HUES6 (cell line): ENCODE measurements around the gene RAB34.
A peak's percentile ranks its signal among the peaks of the same experiment; 100 is the strongest.

Experiments used
- H3K27ac ChIP-seq: 2 replicates; pipeline ENCODE4 v1.7.0; 2013; ENCODE audit warnings: low read depth, mild to moderate bottlenecking, low read length, inconsistent platforms
- H3K27me3 ChIP-seq: 2 replicates; pipeline ENCODE4 v1.6.1; 2013; ENCODE audit warnings: low read length; ENCODE audit not compliant: control insufficient read depth, insufficient read depth
- H3K36me3 ChIP-seq: 2 replicates; pipeline ENCODE4 v1.6.1; 2013; ENCODE audit warnings: low read length; ENCODE audit not compliant: control insufficient read depth, insufficient read depth
- H3K4me1 ChIP-seq: 2 replicates; pipeline ENCODE4 v1.6.1; 2013; ENCODE audit warnings: low read length; ENCODE audit not compliant: control insufficient read depth, insufficient read depth
- H3K4me3 ChIP-seq: 2 replicates; pipeline ENCODE4 v1.5.1; 2013; ENCODE audit warnings: low read depth, low read length
- H3K9ac ChIP-seq: one replicate; pipeline ENCODE4 v1.6.1; 2013; ENCODE audit warnings: mild to moderate bottlenecking, low read length
- H3K9me3 ChIP-seq: 2 replicates; pipeline ENCODE4 v1.6.1; 2013; ENCODE audit warnings: low read depth, low read length; ENCODE audit not compliant: control insufficient read depth, insufficient read depth

The RAB34 gene

DNA sequence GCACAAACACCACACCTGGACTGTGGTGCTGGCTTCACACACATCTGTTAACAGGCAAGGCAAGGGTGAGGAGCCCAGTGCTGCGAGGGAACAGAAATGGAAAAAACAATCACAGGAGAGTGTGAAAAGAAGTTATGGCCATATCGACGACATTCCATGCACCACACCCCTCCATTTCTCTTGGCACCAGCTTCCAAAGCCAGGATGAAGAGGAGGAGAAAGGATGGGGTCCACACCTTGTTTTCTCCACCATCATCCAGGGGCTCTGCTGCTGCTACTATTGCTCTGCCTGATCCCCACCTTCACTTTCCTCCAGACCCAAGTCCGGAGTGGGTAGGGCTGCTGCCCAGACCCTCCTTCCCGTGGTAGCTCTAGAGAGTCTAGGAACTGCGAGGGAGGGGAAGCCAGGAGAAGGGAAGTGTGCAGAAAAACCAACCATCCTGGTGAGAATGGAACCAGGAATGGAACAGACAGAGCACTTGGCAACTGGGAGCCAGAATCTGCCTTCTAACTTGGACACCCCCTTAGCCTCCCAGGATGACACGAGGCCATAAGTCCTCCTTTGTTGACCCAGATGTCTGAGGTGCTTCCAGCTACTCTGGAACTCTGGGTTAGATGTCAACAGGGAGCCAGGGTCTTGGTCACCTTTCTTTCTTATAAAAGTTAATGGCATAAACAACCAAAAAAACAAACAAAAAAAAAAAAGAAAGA is 4.8 kb downstream of the RAB34 start:
- Histone ChIP-seq H3K36me3 (peaks cover 30% of the 10 kb centered on the region), H3K27ac (no peak overlapping the region), H3K4me3 (peak overlapping the region; percentile 82), H3K27me3 (no peaks in the 10 kb centered on the region), H3K9me3 (no peaks in the 10 kb centered on the region), H3K4me1 (peaks cover 18% of the 10 kb centered on the region), H3K9ac (no peak overlapping the region)

DNA sequence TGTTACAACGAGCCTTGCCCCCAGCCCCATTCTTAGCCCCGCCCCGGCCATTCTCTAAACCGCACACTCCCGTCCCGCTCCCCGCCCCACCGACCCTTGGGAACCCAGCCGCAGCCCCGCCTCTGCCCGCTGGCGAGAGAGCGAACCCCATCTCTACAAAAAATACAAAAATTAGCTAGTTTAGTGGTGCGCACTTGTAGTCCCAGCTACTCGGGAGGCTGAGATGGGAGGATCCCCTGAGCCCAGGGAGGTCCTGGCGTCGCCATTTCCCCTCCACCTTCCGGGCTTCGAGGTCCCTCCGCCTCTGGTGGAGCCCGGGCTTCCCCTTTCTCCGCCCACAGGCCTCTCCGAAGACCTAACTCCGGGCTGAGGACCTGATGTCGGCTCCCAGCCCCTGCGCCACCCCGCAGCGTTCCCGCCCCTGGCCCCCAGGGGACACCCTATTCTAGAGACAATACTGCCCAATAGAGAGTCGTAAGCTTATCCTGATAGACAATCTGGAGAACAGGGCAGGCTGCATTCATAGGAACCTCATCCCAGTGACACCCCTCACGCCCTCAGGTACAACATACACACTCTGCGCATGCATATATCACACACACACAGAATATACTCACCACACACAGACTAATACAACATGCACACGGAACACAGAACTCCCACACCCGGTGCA is 5.5 kb downstream of the RAB34 start:
- H3K9ac ChIP-seq, result peak overlapping the region; percentile 90

DNA sequence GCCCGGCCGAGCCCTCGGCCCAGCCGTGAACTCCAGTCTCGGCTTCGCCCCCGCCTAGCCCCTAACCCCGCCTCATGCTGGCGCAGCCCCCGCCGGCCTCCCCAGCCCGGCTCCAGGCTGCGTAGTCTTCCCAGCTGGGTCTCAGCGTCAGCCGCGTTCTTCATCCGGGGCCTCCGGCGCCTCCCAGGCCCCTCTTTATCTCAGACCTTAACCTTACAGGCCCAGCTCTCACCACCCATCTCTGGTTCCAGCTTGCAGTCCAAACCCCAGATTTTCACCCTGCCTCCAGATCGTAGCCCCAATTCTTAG is 6.0 kb downstream of the RAB34 start, which contains the start of gene PROCA1:
PROCA1 (minus strand) TSS at position 166 of the 309 bp plus-strand sequence. CDS start 228 bp downstream, outside the sequence.
- no peaks in the 10 kb centered on the region for H3K27me3 ChIP-seq
- H3K4me3 ChIP-seq, result peak within 1 kb of the TSS; percentile 82
- peaks cover 30% of the 10 kb centered on the region for H3K36me3 ChIP-seq
- H3K9ac ChIP-seq, result peak within 1 kb of the TSS; percentile 90
- peak within 1 kb of the TSS; percentile 90 for H3K27ac ChIP-seq
- H3K9me3 ChIP-seq, result no peaks in the 10 kb centered on the region
- peaks cover 26% of the 10 kb centered on the region for H3K4me1 ChIP-seq

More for the DNA sequence above, 5.5 kb downstream of the RAB34 start:
- Histone ChIP-seq H3K36me3 (peaks cover 30% of the 10 kb centered on the region), H3K9me3 (no peaks in the 10 kb centered on the region), H3K4me3 (peak overlapping the region; percentile 82), H3K27me3 (no peaks in the 10 kb centered on the region), H3K27ac (peak overlapping the region; percentile 90; the same call in 1 of the 2 replicates), H3K4me1 (peaks cover 22% of the 10 kb centered on the region)

DNA sequence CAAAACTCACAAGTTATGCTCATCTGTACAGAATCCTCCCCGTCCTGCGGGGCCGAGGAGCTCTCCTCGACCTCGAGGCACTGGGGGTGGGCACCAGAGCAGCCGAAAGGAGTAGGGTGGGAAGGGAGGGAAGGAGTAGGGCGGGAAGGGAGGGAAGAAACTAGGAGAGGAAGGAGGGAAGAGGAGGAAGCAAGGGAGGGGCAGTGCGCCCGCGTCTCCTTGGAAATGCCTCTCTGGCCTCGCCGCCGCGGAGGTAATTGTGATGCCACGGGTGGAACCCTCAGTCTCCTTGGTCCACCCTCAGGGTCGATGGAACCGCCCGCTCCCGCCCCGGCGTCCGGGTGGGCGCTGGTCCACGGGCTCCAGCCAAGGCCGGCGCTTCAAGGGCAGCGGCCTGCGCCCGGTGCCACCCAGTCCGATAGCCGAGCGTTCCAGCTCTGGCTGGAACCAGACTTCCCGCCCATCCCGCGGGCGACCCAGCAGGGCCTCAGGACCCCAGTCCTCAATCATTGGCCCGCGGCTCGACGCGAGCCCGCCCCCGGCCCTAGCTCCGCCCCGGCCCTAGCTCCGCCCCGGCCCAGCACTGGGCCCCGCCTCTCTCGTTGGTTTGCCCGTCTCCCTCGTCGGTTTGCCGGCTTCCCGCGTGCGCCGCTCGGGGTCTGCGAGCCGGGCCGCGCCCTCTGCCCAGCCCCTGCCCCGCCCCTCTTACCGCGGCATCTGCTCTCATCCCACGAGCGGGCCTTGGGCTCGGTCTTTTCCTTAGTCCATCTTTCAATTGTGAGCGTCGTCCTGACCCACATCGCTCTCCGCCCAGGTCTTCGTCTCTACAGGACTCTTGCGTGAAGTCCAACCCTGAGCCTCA is 6.6 kb downstream of the RAB34 start:
- H3K36me3 ChIP-seq, result peaks cover 34% of the 10 kb centered on the region
- peak overlapping the region; percentile 82 for H3K4me3 ChIP-seq
- peaks cover 20% of the 10 kb centered on the region for H3K4me1 ChIP-seq
- H3K27me3 ChIP-seq, result no peaks in the 10 kb centered on the region
- peak overlapping the region; percentile 90 for H3K27ac ChIP-seq
- H3K9ac ChIP-seq, result peak overlapping the region; percentile 90
- no peaks in the 10 kb centered on the region for H3K9me3 ChIP-seq

DNA sequence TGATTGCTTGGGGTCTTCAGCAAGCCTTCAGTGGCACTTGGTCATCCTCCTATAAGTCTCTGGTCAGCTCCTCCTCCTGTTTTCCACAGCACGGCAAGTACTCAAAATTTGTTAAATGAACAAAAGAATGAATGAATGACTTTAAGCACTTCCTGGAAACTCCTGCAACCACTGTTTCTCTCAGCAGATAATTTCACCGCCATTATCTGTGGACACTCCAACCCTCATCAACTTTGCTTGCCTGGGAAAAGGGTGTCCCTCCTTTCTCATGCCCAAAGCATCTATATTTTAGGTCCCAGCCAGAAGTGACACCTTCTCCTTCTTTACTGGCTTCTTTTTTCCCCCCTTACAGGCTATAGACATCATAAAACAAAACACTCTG is 10.3 kb downstream of the RAB34 start:
- H3K36me3 ChIP-seq, result peaks cover 35% of the 10 kb centered on the region
- H3K4me3 ChIP-seq, result no peak overlapping the region
- no peaks in the 10 kb centered on the region for H3K27me3 ChIP-seq
- no peaks in the 10 kb centered on the region for H3K9me3 ChIP-seq
- no peak overlapping the region for H3K27ac ChIP-seq
- H3K4me1 ChIP-seq, result peaks cover 9% of the 10 kb centered on the region
- H3K9ac ChIP-seq, result no peak overlapping the region

DNA sequence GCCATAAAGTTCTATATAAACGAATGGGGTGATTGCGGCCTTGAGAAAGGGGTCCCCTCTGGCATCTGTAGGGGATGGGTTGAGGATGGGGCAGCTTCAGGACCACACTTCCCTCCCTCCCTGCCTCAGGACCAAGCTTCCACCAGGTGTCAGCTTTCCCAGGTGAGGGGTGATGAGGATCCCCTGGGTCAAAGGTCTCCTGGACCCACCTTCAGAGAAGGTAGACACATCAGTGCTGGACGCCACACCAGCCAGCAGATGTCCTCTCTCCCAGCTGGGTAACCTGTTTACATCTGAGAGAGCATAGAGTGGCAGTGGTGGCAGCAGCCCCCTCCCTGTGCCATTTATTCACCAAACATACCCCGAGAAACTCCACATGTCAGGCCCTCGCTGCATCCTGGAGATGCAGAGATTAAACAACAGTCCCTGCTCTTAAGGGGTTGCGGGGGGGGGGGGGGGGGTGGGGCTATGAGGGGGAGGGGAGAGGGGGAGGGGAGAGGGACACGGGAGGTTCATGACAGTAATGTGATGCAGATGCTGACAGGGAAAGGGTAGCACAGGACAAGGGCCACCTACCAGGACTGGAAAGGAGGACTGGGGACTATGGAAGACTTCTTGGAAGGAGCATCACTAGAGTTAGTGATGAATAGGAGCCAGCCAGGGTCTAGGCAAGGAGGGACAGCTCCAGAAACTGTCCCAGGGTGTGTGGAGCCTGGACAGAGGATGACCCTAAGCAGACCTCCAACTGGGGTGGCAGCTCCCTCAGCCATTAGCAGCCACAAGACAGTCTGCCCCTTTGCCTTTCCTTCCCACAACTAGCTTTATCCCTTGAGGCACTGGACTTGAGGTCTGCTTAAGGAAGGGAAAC is 11.0 kb downstream of the RAB34 start:
- H3K27ac ChIP-seq, result no peak overlapping the region
- H3K36me3 ChIP-seq, result peaks cover 42% of the 10 kb centered on the region
- H3K4me3 ChIP-seq, result no peak overlapping the region
- H3K27me3 ChIP-seq, result no peaks in the 10 kb centered on the region
- peaks cover 8% of the 10 kb centered on the region for H3K4me1 ChIP-seq
- H3K9ac ChIP-seq, result no peak overlapping the region
- no peaks in the 10 kb centered on the region for H3K9me3 ChIP-seq

DNA sequence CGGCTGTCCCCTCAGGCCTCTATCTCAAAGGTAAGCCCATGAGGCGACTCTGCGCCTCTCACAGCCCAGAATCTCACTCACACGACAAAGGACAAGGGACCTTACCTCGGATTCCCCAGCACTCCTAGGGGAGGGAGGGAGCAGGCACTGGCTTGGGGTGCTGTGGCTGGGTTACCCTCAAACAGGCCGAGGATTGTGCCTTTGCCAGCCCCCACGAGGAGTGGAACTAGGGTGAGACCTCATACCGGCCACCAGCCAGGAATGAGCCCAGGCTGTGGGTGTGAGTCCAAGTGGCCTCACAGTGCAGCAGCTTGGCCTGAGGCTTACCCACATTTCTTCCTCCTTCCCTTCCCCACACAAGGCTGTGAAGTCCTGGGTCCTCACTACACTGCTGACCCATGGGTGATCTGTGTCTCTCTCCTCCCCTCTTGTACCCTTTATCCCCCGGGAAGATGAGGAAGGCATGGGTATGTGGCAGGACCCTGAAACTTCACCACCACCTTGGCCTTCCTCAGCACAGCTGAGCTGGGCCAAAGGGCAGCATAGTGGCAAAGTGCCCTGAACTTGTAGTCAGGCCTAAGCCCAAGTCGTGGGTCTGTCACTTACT is 11.8 kb downstream of the RAB34 start:
- H3K9me3 ChIP-seq, result no peaks in the 10 kb centered on the region
- no peak overlapping the region for H3K9ac ChIP-seq
- H3K4me1 ChIP-seq, result peaks cover 8% of the 10 kb centered on the region
- no peak overlapping the region for H3K4me3 ChIP-seq
- peaks cover 50% of the 10 kb centered on the region for H3K36me3 ChIP-seq
- no peak overlapping the region for H3K27ac ChIP-seq
- H3K27me3 ChIP-seq, result no peaks in the 10 kb centered on the region

DNA sequence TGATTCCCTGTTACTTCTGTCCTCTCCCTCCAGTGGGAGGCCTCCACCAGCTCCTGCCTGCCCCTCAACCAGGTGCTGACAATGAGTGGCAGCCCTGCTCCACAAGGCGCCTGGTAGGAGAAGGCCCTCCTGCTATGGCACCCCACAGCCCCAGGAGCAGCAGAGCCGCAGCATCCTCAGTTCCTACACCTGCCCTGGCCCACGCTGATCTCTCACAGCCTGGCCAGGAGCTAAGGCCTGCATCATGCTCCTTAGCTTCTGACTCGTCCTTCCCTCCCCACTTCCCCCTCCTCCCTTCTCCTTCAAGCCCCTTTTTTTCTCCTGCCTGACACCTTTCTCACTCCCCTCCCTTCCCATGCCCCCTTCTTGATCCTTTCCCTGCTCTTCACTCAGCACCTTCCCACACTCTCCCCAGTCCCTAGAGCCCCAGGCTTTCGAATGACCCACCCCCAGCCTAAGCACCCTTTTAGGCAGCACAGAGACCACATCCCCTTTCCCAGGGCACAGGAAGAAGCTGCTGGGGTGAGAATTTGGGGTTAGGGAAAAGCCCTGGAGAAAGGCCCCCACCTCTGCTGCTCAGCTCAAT is 12.5 kb downstream of the RAB34 start:
- Histone ChIP-seq H3K4me3 (no peak overlapping the region), H3K9ac (no peak overlapping the region), H3K4me1 (peaks cover 8% of the 10 kb centered on the region), H3K36me3 (peaks cover 57% of the 10 kb centered on the region), H3K27ac (no peak overlapping the region), H3K27me3 (no peaks in the 10 kb centered on the region), H3K9me3 (no peaks in the 10 kb centered on the region)

DNA sequence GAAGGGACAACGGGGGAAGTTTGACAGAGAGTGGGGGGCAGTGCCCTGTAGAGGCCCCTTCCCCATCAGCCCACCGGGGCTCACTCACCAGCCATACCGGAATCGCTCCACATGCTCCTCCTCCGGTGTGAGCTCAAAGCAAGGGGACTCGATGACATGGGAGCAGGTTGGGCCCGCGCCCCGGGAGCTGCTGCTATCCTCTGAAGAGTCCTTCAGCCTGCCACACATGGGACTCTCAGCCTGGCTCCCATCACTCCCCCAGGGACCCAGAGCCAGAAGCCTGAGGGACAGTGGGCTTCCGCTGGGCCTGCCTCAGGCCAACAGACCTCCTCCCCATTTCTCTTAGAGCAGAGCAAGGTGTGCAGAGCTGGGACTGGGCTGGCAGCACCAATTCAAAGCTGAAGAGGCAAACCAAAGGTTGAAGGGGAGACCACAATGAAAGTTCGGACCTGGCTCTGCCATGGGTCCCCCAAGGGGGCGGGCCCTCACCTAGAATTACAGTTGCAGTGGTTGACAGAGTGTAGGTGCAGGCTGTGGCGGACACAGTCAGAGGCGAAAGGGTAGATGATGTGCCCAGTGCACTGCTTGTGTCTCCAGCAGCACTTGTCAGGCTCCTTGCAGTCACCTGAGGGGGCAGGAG is 13.3 kb downstream of the RAB34 start:
- no peak overlapping the region for H3K4me3 ChIP-seq
- H3K4me1 ChIP-seq, result peaks cover 8% of the 10 kb centered on the region
- H3K27me3 ChIP-seq, result no peaks in the 10 kb centered on the region
- no peak overlapping the region for H3K9ac ChIP-seq
- peaks cover 65% of the 10 kb centered on the region for H3K36me3 ChIP-seq
- no peaks in the 10 kb centered on the region for H3K9me3 ChIP-seq
- H3K27ac ChIP-seq, result no peak overlapping the region
